Epidermal melanocyte (primary cell): ENCODE data around the gene RIF1.

Experiments used
- DNase-seq: peaks from one replicate; pipeline ENCODE4 v3.0.0; 2011; ENCODE audit warnings: low spot score; ENCODE audit not compliant: insufficient read length

Gene RIF1

DNA sequence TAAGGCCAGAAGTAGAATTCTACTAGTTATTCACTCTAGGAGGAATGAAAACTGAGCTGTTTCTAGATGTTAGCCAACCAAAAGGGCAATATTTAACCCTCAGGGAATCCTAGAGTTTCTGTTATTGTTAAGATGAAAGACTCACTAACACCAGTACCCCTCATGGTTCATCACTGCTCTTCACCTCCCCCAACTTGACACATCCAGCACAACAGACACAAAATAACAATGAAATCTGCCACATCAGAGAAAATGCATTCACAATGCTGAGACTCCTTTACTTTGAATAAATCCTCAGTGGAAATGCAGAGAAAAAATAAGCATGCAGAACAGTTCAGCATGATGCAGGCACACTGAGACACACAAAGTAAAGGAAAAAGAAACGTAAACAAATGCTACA, 111.3 kb downstream of the RIF1 start:
- no peak for DNase-seq

DNA sequence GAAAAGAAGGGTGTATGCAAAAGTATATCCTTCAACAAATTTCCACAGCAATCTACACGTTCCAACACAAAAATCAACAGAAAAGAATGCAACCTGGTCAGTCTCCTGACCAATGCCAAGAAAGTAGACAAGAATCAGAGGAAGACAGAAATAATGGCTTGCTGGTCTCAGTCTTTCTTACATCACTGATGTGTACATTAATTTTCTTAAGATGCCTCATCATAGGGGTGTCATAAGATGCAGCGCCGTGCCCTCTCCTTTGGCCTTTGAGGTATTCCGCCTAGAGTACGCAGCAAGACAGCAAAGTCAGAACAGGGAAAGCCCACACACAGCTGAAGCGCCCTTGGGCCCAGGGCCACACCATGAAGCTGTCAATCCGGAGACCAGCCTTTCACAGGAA, 112.9 kb downstream of the RIF1 start:
- no peak for DNase-seq

DNA sequence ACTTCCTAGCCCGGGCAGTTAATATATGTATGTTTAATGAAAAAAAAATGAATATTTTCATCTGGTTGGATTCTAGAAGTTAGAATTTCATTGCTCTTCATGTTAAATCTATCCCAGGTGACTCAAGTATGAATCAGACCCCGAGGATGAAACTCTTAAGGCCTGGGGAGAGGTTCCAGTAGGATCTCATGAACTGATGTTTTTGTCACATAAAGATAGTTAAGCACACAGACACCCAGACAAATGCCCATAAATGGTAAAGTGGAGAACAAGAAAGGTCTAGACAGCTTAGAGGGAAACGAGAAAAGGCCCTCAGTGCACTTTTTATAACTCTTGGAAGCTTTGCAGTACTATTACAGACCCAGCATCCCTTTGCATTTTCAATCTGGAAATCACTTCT, 114.1 kb downstream of the RIF1 start:
- DNase-seq, result no peak

DNA sequence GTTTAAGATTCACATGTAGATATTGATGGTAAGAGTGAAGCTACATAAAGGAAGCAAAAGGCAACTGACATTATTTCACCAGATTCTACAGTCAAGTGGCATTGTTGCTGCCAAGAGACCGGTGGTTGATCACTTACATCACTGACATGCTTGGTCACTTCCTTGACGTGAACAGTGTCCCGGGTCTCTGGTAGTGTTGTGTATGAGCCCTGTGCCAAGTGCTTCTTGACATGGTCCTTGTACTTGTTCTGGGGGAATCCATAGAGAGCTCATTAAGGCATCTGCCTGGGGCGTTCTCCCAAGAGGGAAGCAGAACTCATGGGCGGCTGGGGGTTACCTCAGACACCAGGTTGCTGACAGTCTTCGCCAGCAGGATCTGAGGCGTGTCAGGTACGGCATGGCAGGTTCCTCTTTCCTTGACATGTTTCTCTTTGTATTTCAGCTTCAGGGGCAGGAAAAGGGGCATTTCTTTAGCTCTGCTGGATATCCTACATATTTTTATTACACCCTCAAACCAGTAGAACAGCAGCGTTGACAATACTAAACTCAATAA, 116.2 kb downstream of the RIF1 start:
- DNase-seq, result no peak

DNA sequence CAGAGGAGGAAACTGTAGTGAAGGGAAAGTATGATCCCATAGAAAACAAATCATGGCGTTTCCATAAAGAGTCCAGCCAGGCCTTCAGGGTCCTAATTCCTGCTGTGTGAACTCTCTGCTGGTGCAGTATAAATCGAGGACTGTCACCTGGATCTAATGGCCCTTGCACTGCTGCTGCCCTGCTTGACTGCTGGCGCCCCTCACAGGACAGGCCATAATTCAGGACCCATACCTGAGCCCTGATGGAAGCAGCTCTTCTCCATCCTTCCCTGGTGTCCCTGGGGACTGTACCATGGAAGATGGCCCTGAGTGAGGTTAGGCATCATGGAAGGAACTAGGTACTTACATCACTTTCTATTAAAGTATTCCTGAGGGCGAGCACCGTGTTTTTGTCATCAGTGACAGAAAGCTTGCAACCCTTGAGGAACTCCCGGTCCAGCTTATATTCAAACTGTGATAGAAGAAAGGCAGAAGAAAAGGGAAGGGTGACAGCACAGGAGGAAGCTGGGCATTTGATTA, 116.9 kb downstream of the RIF1 start:
- no peak for DNase-seq
